CD8-positive, alpha-beta memory T cell (primary cell): Measurements from ENCODE around the gene TPRX2. TPM values are rescaled to one million over a fixed set of nuclear protein-coding genes. Genes with fewer than 3 reads are reported as not detected.

Source experiments
- CTCF ChIA-PET: fragments of 350-600 bp; sonication (Branson Sonifier 250); formaldehyde crosslinking; loops from one replicate; lab custom pipeline; 2021; ENCODE audit warnings: antibody characterized with exemption; lab: Charles Lee
- POLR2A ChIA-PET: fragments of 350-600 bp; sonication (Branson Sonifier 250); formaldehyde crosslinking; loops from one replicate; lab custom pipeline; 2021; ENCODE audit warnings: antibody characterized with exemption; lab: Charles Lee
- DNase-seq, 5 donors: peaks; one replicate each; pipeline versions ENCODE4 v3.0.0 to v3.0.0-alpha.2; 2020 to 2022; ENCODE audit warnings: mixed read lengths in 1 of 5
- H3K27ac ChIP-seq: one replicate; pipeline ENCODE4 v1.7.0; 2013; ENCODE audit warnings: low read depth, mild to moderate bottlenecking, low read length, moderate library complexity
- H3K27me3 ChIP-seq: 2 replicates; pipeline ENCODE4 v1.7.0; 2013; ENCODE audit warnings: low read length, mild to moderate bottlenecking; ENCODE audit not compliant: insufficient read depth, poor library complexity, severe bottlenecking
- H3K36me3 ChIP-seq: 2 replicates; pipeline ENCODE4 v1.7.0; 2013; ENCODE audit warnings: mild to moderate bottlenecking, low read length, moderate library complexity; ENCODE audit not compliant: insufficient read depth
- H3K4me1 ChIP-seq: 2 replicates; pipeline ENCODE4 v1.7.0; 2013; ENCODE audit warnings: mild to moderate bottlenecking, low read length, moderate library complexity; ENCODE audit not compliant: insufficient read depth
- H3K4me3 ChIP-seq: 2 replicates; pipeline ENCODE4 v1.7.0; 2013; ENCODE audit warnings: mild to moderate bottlenecking, low read length
- H3K9me3 ChIP-seq: 2 replicates; pipeline ENCODE4 v1.7.0; 2013; ENCODE audit warnings: mild to moderate bottlenecking, low read length
- H3K27ac Mint-ChIP-seq, 8 donors: one replicate each; pipeline ENCODE4 v1.8.0; 2020 to 2021; ENCODE audit warnings: mixed read lengths in 8 of 8, mild to moderate bottlenecking in 6 of 8, inconsistent platforms in 3 of 8, moderate library complexity in 3 of 8
- H3K27me3 Mint-ChIP-seq, 2 donors: one replicate each; pipeline ENCODE4 v1.8.0; 2020 to 2021; ENCODE audit warnings: mixed read lengths in 2 of 2, mild to moderate bottlenecking in 1 of 2, moderate library complexity in 1 of 2
- H3K36me3 Mint-ChIP-seq, 3 donors: one replicate each; pipeline ENCODE4 v1.8.0; 2020 to 2021; ENCODE audit warnings: mixed read lengths in 3 of 3, inconsistent platforms in 1 of 3, mild to moderate bottlenecking in 1 of 3
- H3K4me1 Mint-ChIP-seq, 3 donors: one replicate each; pipeline ENCODE4 v1.8.0; 2020 to 2021; ENCODE audit warnings: mixed read lengths in 3 of 3, inconsistent platforms in 1 of 3, mild to moderate bottlenecking in 1 of 3
- H3K4me3 Mint-ChIP-seq, 7 donors: one replicate each; pipeline ENCODE4 v1.8.0; 2020 to 2021; ENCODE audit warnings: mixed read lengths in 7 of 7, mild to moderate bottlenecking in 6 of 7, moderate library complexity in 4 of 7, inconsistent platforms in 2 of 7
- H3K9me3 Mint-ChIP-seq, 5 donors: one replicate each; pipeline ENCODE4 v1.8.0; 2020 to 2022; ENCODE audit warnings: mixed read lengths in 5 of 5, mild to moderate bottlenecking in 3 of 5, moderate library complexity in 2 of 5, inconsistent platforms in 1 of 5
- polyA plus RNA-seq: library from polyadenylated mRNA; unstranded; fragments of 300-500 nt; fragmentation: Illumina TruSeq; gene quantifications from one replicate; pipeline ENCODE4 v1.2.3, GENCODE V29; 2021
- total RNA-seq, 2 experiments: library from RNA; stranded (reverse); gene quantifications; one replicate each; pipeline ENCODE4 v1.2.3, GENCODE V29; 2021

TPRX2 gene
- total and polyA plus RNA-seq, 3 experiments from 2014 or later: not detected

DNA sequence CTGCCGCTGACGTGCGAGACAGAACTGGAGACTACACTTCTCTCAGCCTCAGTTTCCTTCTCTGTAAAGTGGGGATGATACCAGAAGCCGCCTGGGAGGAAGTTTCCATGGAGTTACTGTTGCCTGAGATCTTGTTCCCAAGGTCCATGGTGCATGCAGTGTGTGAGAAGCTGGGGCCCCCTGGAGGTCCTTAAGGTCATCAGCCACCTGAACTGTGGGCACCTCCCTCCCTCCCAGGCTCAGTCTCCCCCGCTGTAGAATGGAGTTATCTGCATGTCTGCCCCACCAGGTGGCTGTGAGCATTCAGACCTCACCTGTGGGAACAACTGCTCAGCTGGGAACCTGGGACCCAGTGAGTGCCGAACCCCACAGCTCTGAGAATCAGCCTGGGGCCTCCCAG lies 34.6 kb upstream of the TPRX2 start:
- Histone ChIP-seq H3K27ac (no peak overlapping the region), H3K27me3 (no peaks in the 10 kb centered on the region), H3K4me3 (no peak overlapping the region), H3K36me3 (no peaks in the 10 kb centered on the region), H3K4me1 (no peaks in the 10 kb centered on the region), H3K9me3 (no peaks in the 10 kb centered on the region)
- Mint-ChIP-seq H3K27me3 (peaks cover 27 to 47% of the 10 kb centered on the region in 2 donors), H3K27ac (no peak overlapping the region), H3K9me3 (peaks cover 0 to 6% (median 3%) of the 10 kb centered on the region in 5 donors), H3K4me1 (peaks cover 0 to 5% (median 0%) of the 10 kb centered on the region in 3 donors), H3K36me3 (peaks cover 0 to 3% (median 0%) of the 10 kb centered on the region in 3 donors), H3K4me3 (no peak overlapping the region)
- POLR2A ChIA-PET: no interaction called here
- no peak for DNase-seq
- CTCF ChIA-PET: no interaction called here

DNA sequence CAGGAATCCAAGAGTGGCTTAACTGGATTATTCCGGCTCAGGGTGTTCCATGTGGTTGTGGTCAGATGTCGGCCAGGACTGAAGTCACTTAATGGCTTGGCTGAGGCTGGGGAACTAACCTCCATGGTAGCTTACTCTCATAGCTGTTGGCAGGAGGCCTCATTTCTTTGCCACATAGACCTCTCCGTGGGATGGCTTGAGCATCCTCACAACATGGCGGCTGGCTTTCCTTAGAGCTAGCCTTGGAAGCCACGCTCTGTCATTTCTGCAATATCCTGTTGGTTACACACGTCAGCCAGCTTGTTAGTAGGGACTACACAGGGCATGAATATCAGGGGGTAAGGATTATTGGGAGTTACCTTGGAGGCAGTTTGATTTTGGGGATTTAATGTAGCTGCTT lies 32.2 kb upstream of the TPRX2 start:
- Mint-ChIP-seq H3K9me3 (peaks cover 0 to 6% (median 3%) of the 10 kb centered on the region in 5 donors), H3K27me3 (peaks cover 26 to 33% of the 10 kb centered on the region in 2 donors), H3K27ac (peak overlapping the region in 1 of 8 donors; percentile 77), H3K36me3 (peaks cover 0 to 3% (median 0%) of the 10 kb centered on the region in 3 donors), H3K4me1 (no peaks in the 10 kb centered on the region), H3K4me3 (no peak overlapping the region)
- Histone ChIP-seq H3K27ac (no peak overlapping the region), H3K36me3 (no peaks in the 10 kb centered on the region), H3K4me3 (no peak overlapping the region), H3K27me3 (no peaks in the 10 kb centered on the region), H3K4me1 (no peaks in the 10 kb centered on the region), H3K9me3 (no peaks in the 10 kb centered on the region)
- ChIA-PET POLR2A (no interaction called here), CTCF (no interaction called here)
- no peak for DNase-seq

GRCh38 chr19:47832723-47833122 lies 26.3 kb upstream of the TPRX2 start:
- Histone ChIP-seq H3K36me3 (no peaks in the 10 kb centered on the region), H3K27me3 (no peaks in the 10 kb centered on the region), H3K4me3 (no peak overlapping the region), H3K9me3 (no peaks in the 10 kb centered on the region), H3K4me1 (no peaks in the 10 kb centered on the region), H3K27ac (no peak overlapping the region)
- no peak overlapping the region for H3K4me3 Mint-ChIP-seq
- no peaks in the 10 kb centered on the region for H3K36me3 Mint-ChIP-seq
- H3K27ac Mint-ChIP-seq: no peak overlapping the region
- ChIA-PET POLR2A (no interaction called here), CTCF (no interaction called here)
- no peaks in the 10 kb centered on the region for H3K4me1 Mint-ChIP-seq
- no peaks in the 10 kb centered on the region for H3K9me3 Mint-ChIP-seq
- H3K27me3 Mint-ChIP-seq: peaks cover 13 to 21% of the 10 kb centered on the region in 2 donors
- DNase-seq: no peak

DNA sequence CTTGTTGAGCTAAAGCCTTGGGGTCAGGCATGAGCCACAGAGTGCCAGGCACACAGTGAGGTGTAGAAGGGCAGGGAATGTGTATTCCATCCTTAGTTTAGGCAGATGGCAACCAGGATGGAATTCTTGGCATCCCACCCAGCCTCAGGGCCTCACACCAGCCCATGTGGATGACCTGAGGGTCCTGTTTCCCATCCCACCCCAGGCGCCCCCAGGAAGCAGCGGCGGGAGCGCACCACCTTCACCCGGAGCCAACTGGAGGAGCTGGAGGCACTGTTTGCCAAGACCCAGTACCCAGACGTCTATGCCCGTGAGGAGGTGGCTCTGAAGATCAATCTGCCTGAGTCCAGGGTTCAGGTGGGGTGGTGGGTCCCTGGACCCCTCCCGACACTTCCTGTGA lies 23.0 kb upstream of the TPRX2 start:
- Mint-ChIP-seq H3K4me3 (no peak overlapping the region), H3K27me3 (peaks cover 8 to 13% of the 10 kb centered on the region in 2 donors), H3K27ac (no peak overlapping the region), H3K9me3 (no peaks in the 10 kb centered on the region), H3K36me3 (no peaks in the 10 kb centered on the region), H3K4me1 (no peaks in the 10 kb centered on the region)
- CTCF ChIA-PET: no interaction called here
- H3K27ac ChIP-seq: no peak overlapping the region
- H3K4me1 ChIP-seq: no peaks in the 10 kb centered on the region
- H3K4me3 ChIP-seq: no peak overlapping the region
- DNase-seq: no peak
- no peaks in the 10 kb centered on the region for H3K27me3 ChIP-seq
- POLR2A ChIA-PET: no interaction called here
- H3K36me3 ChIP-seq: no peaks in the 10 kb centered on the region
- H3K9me3 ChIP-seq: no peaks in the 10 kb centered on the region

DNA sequence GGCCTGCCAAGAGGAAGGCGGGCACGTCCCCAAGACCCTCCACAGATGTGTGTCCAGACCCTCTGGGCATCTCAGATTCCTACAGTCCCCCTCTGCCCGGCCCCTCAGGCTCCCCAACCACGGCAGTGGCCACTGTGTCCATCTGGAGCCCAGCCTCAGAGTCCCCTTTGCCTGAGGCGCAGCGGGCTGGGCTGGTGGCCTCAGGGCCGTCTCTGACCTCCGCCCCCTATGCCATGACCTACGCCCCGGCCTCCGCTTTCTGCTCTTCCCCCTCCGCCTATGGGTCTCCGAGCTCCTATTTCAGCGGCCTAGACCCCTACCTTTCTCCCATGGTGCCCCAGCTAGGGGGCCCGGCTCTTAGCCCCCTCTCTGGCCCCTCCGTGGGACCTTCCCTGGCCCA lies 19.6 kb upstream of the TPRX2 start:
- Histone ChIP-seq H3K27ac (no peak overlapping the region), H3K36me3 (no peaks in the 10 kb centered on the region), H3K4me1 (no peaks in the 10 kb centered on the region), H3K9me3 (no peaks in the 10 kb centered on the region), H3K4me3 (no peak overlapping the region), H3K27me3 (no peaks in the 10 kb centered on the region)
- DNase-seq: no peak
- Mint-ChIP-seq H3K4me1 (peaks cover 0 to 6% (median 4%) of the 10 kb centered on the region in 3 donors), H3K27me3 (peaks cover 16 to 28% of the 10 kb centered on the region in 2 donors), H3K36me3 (no peaks in the 10 kb centered on the region), H3K27ac (no peak overlapping the region), H3K9me3 (peaks cover 0 to 1% (median 0%) of the 10 kb centered on the region in 5 donors), H3K4me3 (no peak overlapping the region)
- CTCF ChIA-PET: interaction anchor here (1.2 kb wide), 1 partner anchor 27 kb away, joined by 3 read pairs; no protein-coding TSS in a partner anchor
- POLR2A ChIA-PET: no interaction called here

DNA sequence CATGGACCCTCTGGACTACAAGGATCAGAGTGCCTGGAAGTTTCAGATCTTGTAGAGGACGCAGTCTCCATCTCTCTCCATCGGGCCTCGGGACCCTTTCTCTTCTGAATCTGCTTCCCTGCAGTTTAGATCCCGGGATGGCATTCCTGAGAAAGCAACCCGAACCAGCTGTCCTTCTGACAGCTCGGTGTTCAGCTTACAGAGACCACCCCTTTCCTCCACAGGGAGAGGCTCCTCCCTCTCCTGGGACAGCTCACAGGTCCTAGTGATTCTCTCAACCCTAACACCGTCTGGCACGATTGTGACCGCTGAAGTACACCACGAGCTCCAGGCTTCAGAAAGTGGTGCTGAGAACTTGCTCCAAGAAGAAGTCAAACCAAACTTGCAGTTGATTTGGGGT lies 19.1 kb upstream of the TPRX2 start:
- H3K27me3 ChIP-seq: no peaks in the 10 kb centered on the region
- H3K27me3 Mint-ChIP-seq: peaks cover 16 to 30% of the 10 kb centered on the region in 2 donors
- H3K9me3 ChIP-seq: no peaks in the 10 kb centered on the region
- no peaks in the 10 kb centered on the region for H3K36me3 ChIP-seq
- H3K27ac ChIP-seq: no peak overlapping the region
- H3K9me3 Mint-ChIP-seq: peaks cover 0 to 1% (median 0%) of the 10 kb centered on the region in 5 donors
- no peaks in the 10 kb centered on the region for H3K4me1 ChIP-seq
- H3K36me3 Mint-ChIP-seq: no peaks in the 10 kb centered on the region
- H3K27ac Mint-ChIP-seq: no peak overlapping the region
- no peak overlapping the region for H3K4me3 Mint-ChIP-seq
- peaks cover 0 to 6% (median 4%) of the 10 kb centered on the region in 3 donors for H3K4me1 Mint-ChIP-seq
- POLR2A ChIA-PET: no interaction called here
- no peak overlapping the region for H3K4me3 ChIP-seq
- no peak for DNase-seq
- CTCF ChIA-PET: interaction anchor here (1.2 kb wide), 1 partner anchor 26 kb away, joined by 3 read pairs; no protein-coding TSS in a partner anchor

GRCh38 chr19:47842941-47843340 lies 16.1 kb upstream of the TPRX2 start:
- H3K36me3 ChIP-seq: no peaks in the 10 kb centered on the region
- no peak for DNase-seq
- Mint-ChIP-seq H3K27ac (no peak overlapping the region), H3K27me3 (peaks cover 21 to 43% of the 10 kb centered on the region in 2 donors), H3K36me3 (no peaks in the 10 kb centered on the region), H3K4me1 (peaks cover 0 to 6% (median 4%) of the 10 kb centered on the region in 3 donors), H3K9me3 (peaks cover 0 to 1% (median 0%) of the 10 kb centered on the region in 5 donors), H3K4me3 (no peak overlapping the region)
- no peak overlapping the region for H3K4me3 ChIP-seq
- POLR2A ChIA-PET: no interaction called here
- no peaks in the 10 kb centered on the region for H3K4me1 ChIP-seq
- H3K27ac ChIP-seq: no peak overlapping the region
- CTCF ChIA-PET: no interaction called here
- no peaks in the 10 kb centered on the region for H3K9me3 ChIP-seq
- no peaks in the 10 kb centered on the region for H3K27me3 ChIP-seq

GRCh38 chr19:47848425-47848822 lies 10.6 kb upstream of the TPRX2 start:
- no peaks in the 10 kb centered on the region for H3K36me3 Mint-ChIP-seq
- CTCF ChIA-PET: no interaction called here
- H3K27me3 ChIP-seq: peaks cover 13% of the 10 kb centered on the region

More at GRCh38 chr19:47848425-47848822, 10.6 kb upstream of the TPRX2 start:
- no peaks in the 10 kb centered on the region for H3K36me3 ChIP-seq
- H3K9me3 ChIP-seq: no peaks in the 10 kb centered on the region
- Mint-ChIP-seq H3K27me3 (peaks cover 46 to 59% of the 10 kb centered on the region in 2 donors), H3K27ac (no peak overlapping the region), H3K4me1 (peaks cover 3 to 10% (median 7%) of the 10 kb centered on the region in 3 donors), H3K9me3 (no peaks in the 10 kb centered on the region), H3K4me3 (peak overlapping the region in 1 of 7 donors; percentile 46)
- no peaks in the 10 kb centered on the region for H3K4me1 ChIP-seq
- DNase-seq: no peak
- H3K4me3 ChIP-seq: no peak overlapping the region
- H3K27ac ChIP-seq: no peak overlapping the region
- POLR2A ChIA-PET: no interaction called here
